Endothelial cell of umbilical vein (primary cell): Measurements from ENCODE around the gene FAM241B. TPM values are rescaled to one million over a fixed set of nuclear protein-coding genes. Genes with fewer than 3 reads are reported as not detected.

Experiments used
- BruUV-seq: library from RNA; stranded (reverse); fragments of 400-500 nt; replicated peaks from 2 replicates; lab custom pipeline; 2021; lab: Mats Ljungman, UMichigan
- CTCF ChIA-PET: fragments of 300-600, 350-600 bp; sonication (Branson Sonifier 250); formaldehyde crosslinking; loops from one replicate; lab custom pipeline; 2021; ENCODE audit warnings: antibody characterized with exemption, inconsistent platforms; lab: Charles Lee
- POLR2A ChIA-PET: fragments of 300-600, 350-600 bp; sonication (Branson Sonifier 250); formaldehyde crosslinking; loops from one replicate; lab custom pipeline; 2021; ENCODE audit warnings: antibody characterized with exemption, inconsistent platforms; lab: Charles Lee
- DNase-seq: peaks from one replicate; pipeline ENCODE4 v3.0.0-alpha.2; 2011; ENCODE audit warnings: low read depth, low spot score
- FAIRE-seq: peaks from 2 replicates; lab custom pipeline; 2011; peaks lifted over from hg19 to GRCh38; lab: Jason Lieb, UNC
- H2AFZ ChIP-seq: 2 replicates; pipeline ENCODE4 v1.6.0; 2012; ENCODE audit warnings: low read depth, low read length, control low read depth, inconsistent platforms
- H3K27ac ChIP-seq: 2 replicates; pipeline ENCODE4 v1.5.1; 2011; ENCODE audit warnings: low read depth, mild to moderate bottlenecking, control low read depth, low read length, moderate library complexity; ENCODE audit not compliant: insufficient read depth
- H3K27me3 ChIP-seq, 2 experiments: 2 replicates each; pipeline versions ENCODE4 v1.6.0 to v1.6.1; 2011; ENCODE audit warnings: low read length in 2 of 2, mixed read lengths in 1 of 2; ENCODE audit not compliant: control insufficient read depth in 2 of 2, insufficient read depth in 2 of 2
- H3K36me3 ChIP-seq, 2 experiments: 2 replicates in 1 of 2; 3 replicates in 1 of 2; pipeline ENCODE4 v1.5.1; 2011; ENCODE audit warnings: low read length in 2 of 2, mild to moderate bottlenecking in 1 of 2, moderate library complexity in 1 of 2; ENCODE audit not compliant: control insufficient read depth in 2 of 2, insufficient read depth in 2 of 2; ENCODE audit errors: extremely low read depth in 1 of 2
- H3K4me1 ChIP-seq: 3 replicates; pipeline ENCODE4 v1.5.1; 2011; ENCODE audit warnings: mild to moderate bottlenecking, low read length; ENCODE audit not compliant: control insufficient read depth, insufficient read depth; ENCODE audit errors: extremely low read depth
- H3K4me2 ChIP-seq: 2 replicates; pipeline ENCODE4 v1.6.1; 2011; ENCODE audit warnings: low read length, control low read depth, mixed read lengths; ENCODE audit not compliant: insufficient read depth
- H3K4me3 ChIP-seq, 3 experiments: fragments of 200-600 bp in 1 of 3; sonication (generic), shearing (Covaris generic) in 1 of 3; replicated peaks in 1 of 3; 2 replicates each; pipeline ENCODE4 v1.5.1; 2011 to 2016; ENCODE audit warnings: control low read depth in 3 of 3, low read length in 3 of 3, mild to moderate bottlenecking in 2 of 3, inconsistent platforms in 1 of 3, low read depth in 1 of 3, moderate library complexity in 1 of 3; ENCODE audit not compliant: insufficient read depth in 1 of 3
- H3K79me2 ChIP-seq: 2 replicates; pipeline ENCODE4 v1.6.0; 2012; ENCODE audit warnings: low read length, inconsistent platforms; ENCODE audit not compliant: control insufficient read depth, insufficient read depth
- H3K9ac ChIP-seq: replicated peaks from 2 replicates; pipeline ENCODE3; 2011; ENCODE audit warnings: low read length, control low read depth; ENCODE audit not compliant: insufficient read depth; ENCODE audit errors: extremely low read depth
- H3K9me1 ChIP-seq: replicated peaks from 3 replicates; pipeline ENCODE4 v1.6.0; 2011; ENCODE audit warnings: mild to moderate bottlenecking, low read length; ENCODE audit not compliant: control insufficient read depth, insufficient read depth; ENCODE audit errors: extremely low read depth
- H3K9me3 ChIP-seq: replicated peaks from 2 replicates; pipeline ENCODE4 v1.5.1; 2012; ENCODE audit warnings: low read length, inconsistent platforms; ENCODE audit not compliant: control insufficient read depth, insufficient read depth
- H4K20me1 ChIP-seq: replicated peaks from 2 replicates; pipeline ENCODE3; 2011; ENCODE audit warnings: mild to moderate bottlenecking, low read length; ENCODE audit not compliant: control insufficient read depth, insufficient read depth; ENCODE audit errors: extremely low read depth
- EZH2 ChIP-seq: IDR thresholded peaks from 2 replicates; pipeline ENCODE4 v1.6.1; 2012; ENCODE audit warnings: borderline replicate concordance, low read depth, mild to moderate bottlenecking, moderate library complexity, low read length, inconsistent platforms; ENCODE audit not compliant: severe bottlenecking
- FOS ChIP-seq: IDR thresholded peaks from 2 replicates; pipeline ENCODE4 v1.6.1; 2011; ENCODE audit warnings: mild to moderate bottlenecking, low read length, moderate library complexity, borderline replicate concordance; ENCODE audit not compliant: insufficient read depth
- GATA2 ChIP-seq: IDR thresholded peaks from 2 replicates; pipeline ENCODE4 v1.7.0; 2011; ENCODE audit warnings: low read depth, mild to moderate bottlenecking, moderate library complexity, mixed read lengths, low read length; ENCODE audit not compliant: insufficient read length, insufficient read depth
- JUN ChIP-seq: IDR thresholded peaks from 2 replicates; pipeline ENCODE4 v1.6.1; 2011; ENCODE audit warnings: borderline replicate concordance, low read depth; ENCODE audit not compliant: insufficient read length, insufficient read depth
- MYC ChIP-seq: IDR thresholded peaks from one replicate; pipeline ENCODE4 v1.6.1; 2011; ENCODE audit warnings: mild to moderate bottlenecking, low read depth, low read length
- POLR2A ChIP-seq: IDR thresholded peaks from 2 replicates; pipeline ENCODE4 v1.6.1; 2012; ENCODE audit warnings: low read depth, mild to moderate bottlenecking, control low read depth, low read length
- POLR2AphosphoS5 ChIP-seq: IDR thresholded peaks from 2 replicates; pipeline ENCODE4 v1.6.1; 2012; ENCODE audit warnings: low read depth, mild to moderate bottlenecking, control low read depth, low read length, moderate library complexity; ENCODE audit not compliant: insufficient read depth
- dilution Hi-C: fragments of 300-500 bp; cut with MboI; formaldehyde crosslinking; loops from one replicate; pipeline ENCODE4 v1.15.0; 2019; ENCODE audit warnings: low sequenced_read_pairs; ENCODE audit not compliant: extremely low pct_ligation_motif_present
- intact Hi-C: fragments of 100-400 bp; cut with micrococcal nuclease; formaldehyde crosslinking; loops from one replicate; pipeline ENCODE4 v1.10.0; 2022
- polyA plus RNA-seq, 4 experiments: library from polyadenylated mRNA; depleted of rRNA in 3 of 4; stranded (reverse) in 3 of 4; unstranded in 1 of 4; fragments of >200 nt; gene quantifications; 2 replicates each; pipeline versions ENCODE4 v1.2.1 to v1.2.3, GENCODE V29; 2011 to 2012; ENCODE audit warnings: missing spikeins in 1 of 4
- total RNA-seq: library from RNA; stranded (reverse); gene quantifications from 2 replicates; pipeline ENCODE4 v1.2.3, GENCODE V29; 2021
- TF ChIP-seq, protein P1 (sequence below): IDR thresholded peaks from 2 replicates; pipeline ENCODE4 v1.6.1; 2011; ENCODE audit not compliant: insufficient read depth, insufficient read length
- TF ChIP-seq, protein P2 (sequence below), 2 donors: IDR thresholded peaks; 1 replicate in 1 of 2; 2 replicates in 1 of 2; pipeline ENCODE4 v1.5.1; 2011; ENCODE audit warnings: low read length in 2 of 2, mild to moderate bottlenecking in 2 of 2, moderate library complexity in 2 of 2, control low read depth in 1 of 2, inconsistent platforms in 1 of 2, low read depth in 1 of 2; ENCODE audit not compliant: insufficient read depth in 1 of 2; ENCODE audit errors: extremely low read depth in 1 of 2

FAM241B gene
- total and polyA plus RNA-seq, 2 donors (not counting 3 experiments of a cell fraction or from before 2014, with no cell fraction given), result 0.23 TPM; not detected in 1

DNA sequence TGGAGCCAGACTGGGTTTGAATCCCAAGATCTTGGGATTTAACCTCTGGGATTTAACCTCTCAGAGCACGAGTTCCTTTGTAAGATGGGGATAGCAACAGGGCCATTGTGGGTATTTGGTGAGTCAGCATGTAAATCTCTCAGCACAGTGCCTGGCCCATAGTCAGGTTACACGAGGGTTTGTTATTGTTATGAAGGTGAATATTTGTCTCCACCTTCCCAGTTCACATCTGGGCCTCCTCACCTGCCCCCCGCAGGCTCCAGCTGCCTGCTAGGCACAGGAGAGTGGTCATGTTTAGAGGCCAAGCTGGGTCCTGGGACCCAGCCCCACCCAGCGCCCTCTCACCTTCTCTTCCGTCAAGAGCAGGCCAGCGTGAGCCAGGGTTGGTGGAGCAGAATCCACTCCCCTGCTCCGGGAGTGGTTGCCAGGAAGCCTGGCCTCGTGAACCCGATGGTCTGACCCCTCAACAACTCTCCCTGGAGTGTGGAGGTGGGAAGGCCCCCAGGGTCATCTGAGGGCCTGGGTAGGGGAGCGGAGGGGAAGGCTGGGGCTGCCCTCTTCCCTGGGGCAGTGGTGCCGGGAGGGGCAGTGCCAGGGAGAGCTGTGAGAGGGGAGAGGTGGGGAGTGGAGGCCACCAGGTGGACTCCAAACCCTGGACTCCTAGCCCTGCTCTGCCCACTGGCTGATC, 26.0 kb downstream of the FAM241B start:
- intact Hi-C loops (no loop called here), dilution Hi-C loops (no loop called here)
- ChIA-PET POLR2A (no interaction called here), CTCF (interaction anchor here (0.7 to 1.3 kb wide), 4 partner anchors 11 to 144 kb away, joined by 3 to 4 read pairs (median 4); no protein-coding TSS in a partner anchor)
- H3K27ac ChIP-seq, result no peak overlapping the region
- DNase-seq, result no peak
- H2AFZ ChIP-seq, result no peak overlapping the region
- no peaks in the 10 kb centered on the region for H3K79me2 ChIP-seq
- no peak overlapping the region for H3K4me3 ChIP-seq
- no peaks in the 10 kb centered on the region for H3K9me1 ChIP-seq
- H3K9ac ChIP-seq, result no peak overlapping the region
- FAIRE-seq, result no peak
- H4K20me1 ChIP-seq, result no peaks in the 10 kb centered on the region
- H3K36me3 ChIP-seq, result no peaks in the 10 kb centered on the region
- no peak overlapping the region for H3K4me2 ChIP-seq
- BruUV-seq, result no TSS peak
- H3K9me3 ChIP-seq, result no peaks in the 10 kb centered on the region
- no peak for TF ChIP-seq JUN
- no peak for TF ChIP-seq POLR2A
- no peak for TF ChIP-seq EZH2
- TF ChIP-seq MYC, result no peak
- TF ChIP-seq GATA2, result no peak
- no peak for TF ChIP-seq FOS
- TF ChIP-seq POLR2AphosphoS5, result no peak
- TF ChIP-seq, protein P1, sequence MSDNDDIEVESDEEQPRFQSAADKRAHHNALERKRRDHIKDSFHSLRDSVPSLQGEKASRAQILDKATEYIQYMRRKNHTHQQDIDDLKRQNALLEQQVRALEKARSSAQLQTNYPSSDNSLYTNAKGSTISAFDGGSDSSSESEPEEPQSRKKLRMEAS, result no peak
- TF ChIP-seq, protein P2, sequence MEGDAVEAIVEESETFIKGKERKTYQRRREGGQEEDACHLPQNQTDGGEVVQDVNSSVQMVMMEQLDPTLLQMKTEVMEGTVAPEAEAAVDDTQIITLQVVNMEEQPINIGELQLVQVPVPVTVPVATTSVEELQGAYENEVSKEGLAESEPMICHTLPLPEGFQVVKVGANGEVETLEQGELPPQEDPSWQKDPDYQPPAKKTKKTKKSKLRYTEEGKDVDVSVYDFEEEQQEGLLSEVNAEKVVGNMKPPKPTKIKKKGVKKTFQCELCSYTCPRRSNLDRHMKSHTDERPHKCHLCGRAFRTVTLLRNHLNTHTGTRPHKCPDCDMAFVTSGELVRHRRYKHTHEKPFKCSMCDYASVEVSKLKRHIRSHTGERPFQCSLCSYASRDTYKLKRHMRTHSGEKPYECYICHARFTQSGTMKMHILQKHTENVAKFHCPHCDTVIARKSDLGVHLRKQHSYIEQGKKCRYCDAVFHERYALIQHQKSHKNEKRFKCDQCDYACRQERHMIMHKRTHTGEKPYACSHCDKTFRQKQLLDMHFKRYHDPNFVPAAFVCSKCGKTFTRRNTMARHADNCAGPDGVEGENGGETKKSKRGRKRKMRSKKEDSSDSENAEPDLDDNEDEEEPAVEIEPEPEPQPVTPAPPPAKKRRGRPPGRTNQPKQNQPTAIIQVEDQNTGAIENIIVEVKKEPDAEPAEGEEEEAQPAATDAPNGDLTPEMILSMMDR (IDR thresholded peaks at IDR 0.05; ENCODE audit: extremely low read depth in 1 of 2, insufficient read depth in 1 of 2, low read depth in 1 of 2, low read length in 2 of 2), result no peak
- H3K27me3 ChIP-seq, result peaks cover 10 to 19% of the 10 kb centered on the region in 2 experiments
- peaks cover 1% of the 10 kb centered on the region for H3K4me1 ChIP-seq
